Measurements from ENCODE around the gene TTC9.

TTC9 gene

DNA sequence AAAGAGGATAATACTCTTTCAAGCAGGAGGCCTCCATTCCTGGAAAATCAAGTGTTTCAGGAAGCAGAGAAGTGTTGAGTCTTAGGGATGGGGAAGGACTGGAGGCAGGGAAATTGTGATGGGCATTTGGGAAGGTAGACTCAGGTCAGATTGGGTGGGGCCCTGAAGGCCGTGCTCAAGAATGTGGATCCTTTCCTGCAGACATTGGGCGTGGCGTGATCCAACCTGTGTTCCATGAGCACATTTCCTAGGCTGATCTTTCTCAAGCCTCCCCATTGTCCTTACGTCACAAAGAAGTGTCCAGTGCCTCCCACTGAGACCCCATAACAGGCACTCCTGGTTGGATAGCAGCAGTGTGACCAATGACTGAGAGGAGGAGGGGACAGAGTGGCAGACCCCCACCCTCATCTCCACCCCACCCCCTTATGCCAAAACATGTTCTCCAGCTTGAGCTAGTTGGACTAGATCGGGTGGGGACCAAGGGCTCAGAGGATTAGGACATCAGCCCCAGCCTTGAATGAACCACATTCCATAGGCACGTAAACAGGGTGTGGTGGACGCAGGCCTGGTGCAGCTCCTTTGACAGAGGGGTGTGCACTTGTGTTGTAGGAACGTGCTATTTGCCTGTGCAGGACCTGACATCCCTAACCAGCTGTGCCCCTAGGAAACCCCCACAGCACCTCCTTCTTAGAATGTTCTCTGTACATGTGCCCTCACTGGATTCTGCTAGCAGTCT lies 76.8 kb downstream of the TTC9 start:
- DNase-seq = no peak

DNA sequence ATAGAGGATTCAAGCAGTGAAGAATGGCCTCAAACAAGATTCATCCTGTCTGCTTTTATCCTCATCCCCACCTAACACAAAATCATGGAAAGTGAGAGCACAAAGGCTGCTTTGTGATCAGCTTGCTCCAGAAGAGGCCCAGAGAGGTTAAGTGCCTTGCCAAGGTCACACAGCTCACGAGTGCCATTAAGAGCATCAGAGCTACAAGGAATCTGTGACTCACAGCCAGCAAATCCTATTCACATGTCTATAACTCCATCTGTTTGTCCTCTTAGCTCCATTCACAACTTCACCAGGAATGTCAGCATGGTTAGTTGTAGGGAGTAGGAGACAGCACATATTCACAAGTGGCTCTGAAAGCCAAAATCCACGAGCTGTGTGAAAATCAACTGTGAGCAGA lies 79.8 kb downstream of the TTC9 start:
- no peak for DNase-seq

DNA sequence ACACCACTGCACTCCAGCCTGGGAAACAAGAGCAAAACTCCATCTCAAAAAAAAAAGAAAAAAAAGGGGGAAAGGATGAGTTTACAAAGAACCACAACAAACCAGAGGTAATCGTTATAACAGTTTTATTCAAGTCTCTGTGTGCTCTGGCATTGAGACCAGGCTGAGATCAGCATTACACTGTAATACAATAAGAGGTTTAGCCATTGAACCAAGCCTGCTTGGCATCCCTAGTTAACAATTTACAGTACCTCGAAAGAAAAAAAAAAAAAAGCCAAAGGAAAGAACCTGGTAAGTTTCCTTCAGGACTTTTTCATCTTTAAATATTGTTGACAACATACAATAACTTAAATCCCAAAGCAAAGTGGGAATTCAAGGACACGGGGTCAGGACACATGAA lies 80.7 kb downstream of the TTC9 start:
- no peak for DNase-seq

DNA sequence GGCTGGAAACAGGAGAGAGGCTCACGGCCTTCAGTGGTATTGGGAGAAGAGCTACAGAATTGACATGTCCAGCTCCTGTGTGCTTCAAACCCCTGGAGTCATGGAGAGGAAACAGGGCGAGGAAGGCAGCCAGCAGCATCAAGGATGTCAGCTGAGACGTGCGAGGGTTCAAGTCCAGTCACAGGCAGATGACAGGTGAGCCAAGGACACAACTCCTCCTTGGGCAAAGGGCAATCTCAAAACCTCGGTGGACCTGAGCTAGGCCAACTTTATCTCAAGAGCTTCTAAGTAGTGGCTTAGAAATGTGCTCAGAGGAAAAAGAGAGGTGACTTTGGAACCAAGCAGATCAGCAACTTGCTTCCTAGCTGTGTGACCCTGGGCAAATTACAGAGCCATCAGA lies 81.6 kb downstream of the TTC9 start:
- no peak for DNase-seq

DNA sequence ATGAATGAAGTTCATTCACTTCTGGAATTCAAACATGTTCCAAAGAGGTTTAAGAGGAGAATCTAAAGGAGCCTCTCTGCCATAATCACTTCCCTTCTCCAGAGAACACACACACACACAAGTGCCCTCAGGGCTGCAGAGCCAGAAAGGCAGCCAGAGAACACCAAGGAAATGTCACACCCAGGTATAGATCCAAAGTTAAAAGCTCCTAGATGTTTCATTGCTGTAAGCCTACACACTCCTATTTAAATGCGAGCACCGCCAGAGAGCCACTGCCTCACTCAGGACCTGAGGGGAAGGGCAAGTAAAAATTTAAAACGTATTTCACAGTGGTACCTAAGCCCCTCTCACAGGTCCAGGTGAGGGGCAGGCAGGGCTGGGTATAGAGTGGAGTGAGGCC lies 82.4 kb downstream of the TTC9 start:
- no peak for DNase-seq

DNA sequence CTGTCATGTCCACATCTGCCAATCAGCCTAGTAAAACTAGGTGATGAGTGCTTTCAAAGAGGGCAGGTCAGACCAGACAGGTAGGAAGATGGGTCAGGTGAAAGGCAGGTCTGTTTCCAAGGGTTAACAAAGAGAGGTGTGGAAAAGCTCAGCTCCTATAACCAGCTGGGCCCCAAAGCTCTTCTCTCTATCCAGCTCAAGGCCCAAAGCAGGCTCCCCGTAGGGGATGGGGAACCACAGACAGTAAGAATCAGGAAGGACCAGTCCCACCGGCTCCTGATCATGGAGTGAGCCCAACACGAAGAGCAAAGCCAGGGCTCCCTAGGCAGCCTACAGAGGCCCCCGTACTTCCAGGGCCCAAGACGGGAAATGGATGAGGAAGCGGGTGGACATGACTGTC lies 83.2 kb downstream of the TTC9 start:
- DNase-seq = no peak
